Esophagus squamous epithelium (tissue), 5 donors: ENCODE results near the gene CTSS. TPM values are rescaled to one million over a fixed set of nuclear protein-coding genes. Genes with fewer than 3 reads are reported as not detected.
"Not testable (repeated sequence)": the region's sequence is repeated elsewhere in the genome, so short reads cannot be mapped to it uniquely, and the experiment has no call there.

ENCODE experiments used
- DNase-seq: peaks from one replicate; lab custom pipeline; 2025; lab: John Stamatoyannopoulos, UW
- H3K27ac ChIP-seq, 4 donors: fragments of 200-600 bp; sonication (generic); one replicate each; pipeline ENCODE4 v1.5.1; 2016 to 2019; ENCODE audit warnings: mild to moderate bottlenecking in 1 of 4
- H3K27me3 ChIP-seq, 4 donors: fragments of 200-600 bp; sonication (generic); 1 replicate in 3 of 4; 2 replicates in 1 of 4; pipeline versions ENCODE4 v1.5.1 to v1.6.0; 2017 to 2021; ENCODE audit warnings: antibody characterized with exemption in 1 of 4
- H3K36me3 ChIP-seq, 3 donors: fragments of 200-600 bp; sonication (generic); one replicate each; pipeline ENCODE4 v1.5.1; 2016 to 2019
- H3K4me1 ChIP-seq, 3 donors: fragments of 200-600 bp; sonication (generic); one replicate each; pipeline ENCODE4 v1.5.1; 2017 to 2019
- H3K4me3 ChIP-seq, 4 donors: fragments of 200-600 bp; sonication (generic); 1 replicate in 3 of 4; 2 replicates in 1 of 4; pipeline ENCODE4 v1.5.1; 2016 to 2019; ENCODE audit warnings: mild to moderate bottlenecking in 2 of 4, moderate library complexity in 1 of 4
- H3K9me3 ChIP-seq, 3 donors: fragments of 200-600 bp; sonication (generic); one replicate each; pipeline ENCODE4 v1.5.1; 2016 to 2019
- POLR2A ChIP-seq, 4 donors: fragments of 450-650 bp; IDR thresholded peaks; one replicate each; pipeline ENCODE4 v1.6.1; 2017; ENCODE audit warnings: antibody characterized with exemption in 4 of 4, mild to moderate bottlenecking in 4 of 4, moderate library complexity in 3 of 4
- WGBS, 2 donors: methylation state at CpG; one replicate each; pipeline ENCODE4 v1.1.5; 2018; 5-methylcytosine and 5-hydroxymethylcytosine counted together
- intact Hi-C: fragments of 100-400 bp; cut with DNase I; formaldehyde crosslinking; loops from one replicate; pipeline ENCODE4 v1.15.0; 2022
- total RNA-seq, 4 donors: library from RNA; depleted of rRNA; stranded (reverse); fragments of >200 nt; gene quantifications; one replicate each; pipeline ENCODE4 v1.1.0, GENCODE V29; 2016
- TF ChIP-seq, protein P1 (sequence below), 6 experiments: fragments of 450-650 bp in 4 of 6; fragments of 200-600 bp in 2 of 6; sonication (generic) in 2 of 6; IDR thresholded peaks; one replicate each; pipeline ENCODE4 v1.5.1; 2016 to 2019; ENCODE audit warnings: antibody characterized with exemption in 6 of 6, mild to moderate bottlenecking in 4 of 6, moderate library complexity in 4 of 6
- donor health status: DM: yes; HTN: yes; CAD: no.

The CTSS gene
- total RNA-seq, 4 donors from 2014 or later: 19.7 to 82.4 (median 48.0) TPM

DNA sequence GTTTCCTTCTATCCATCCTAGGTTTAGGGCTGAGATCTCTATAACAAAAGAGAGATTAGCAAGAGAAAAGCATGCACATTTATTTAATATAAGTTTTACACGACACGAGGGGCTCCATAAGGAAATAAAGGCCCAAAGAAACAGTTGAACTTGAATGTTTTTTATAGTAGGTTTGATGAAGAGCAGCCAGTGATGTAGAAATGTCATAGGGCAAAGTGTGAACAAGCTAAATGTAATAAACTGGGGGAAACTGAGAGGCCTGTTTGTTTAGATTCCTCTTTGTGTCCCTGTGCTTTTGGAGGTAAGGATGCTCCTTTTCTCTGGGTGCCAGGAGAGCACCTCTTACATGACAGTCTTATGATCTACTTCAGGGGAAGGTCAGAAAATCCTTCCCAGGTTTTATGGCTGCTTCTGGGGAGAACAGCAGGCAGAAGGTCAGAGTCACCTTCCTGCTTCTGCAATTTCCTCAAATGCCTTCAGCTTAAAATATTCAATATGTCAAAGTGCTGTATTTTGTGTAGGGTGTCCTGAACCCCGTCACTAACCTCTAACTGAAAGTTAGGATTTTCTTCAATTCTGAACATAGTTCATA, 35.4 kb downstream of the CTSS start:
- Histone ChIP-seq H3K36me3 (peaks cover 0 to 7% (median 0%) of the 10 kb centered on the region in 3 donors), H3K27ac (no peak overlapping the region), H3K4me1 (no peaks in the 10 kb centered on the region), H3K27me3 (no peaks in the 10 kb centered on the region), H3K4me3 (no peak overlapping the region), H3K9me3 (no peaks in the 10 kb centered on the region)
- intact Hi-C loops: no loop called here
- WGBS, 2 donors: 63 to 69% methylated on average over 3 of the region's 3 CpGs
- no peak for DNase-seq
- no peak for TF ChIP-seq POLR2A (IDR thresholded peaks at IDR 0.05)
- TF ChIP-seq, protein P1, sequence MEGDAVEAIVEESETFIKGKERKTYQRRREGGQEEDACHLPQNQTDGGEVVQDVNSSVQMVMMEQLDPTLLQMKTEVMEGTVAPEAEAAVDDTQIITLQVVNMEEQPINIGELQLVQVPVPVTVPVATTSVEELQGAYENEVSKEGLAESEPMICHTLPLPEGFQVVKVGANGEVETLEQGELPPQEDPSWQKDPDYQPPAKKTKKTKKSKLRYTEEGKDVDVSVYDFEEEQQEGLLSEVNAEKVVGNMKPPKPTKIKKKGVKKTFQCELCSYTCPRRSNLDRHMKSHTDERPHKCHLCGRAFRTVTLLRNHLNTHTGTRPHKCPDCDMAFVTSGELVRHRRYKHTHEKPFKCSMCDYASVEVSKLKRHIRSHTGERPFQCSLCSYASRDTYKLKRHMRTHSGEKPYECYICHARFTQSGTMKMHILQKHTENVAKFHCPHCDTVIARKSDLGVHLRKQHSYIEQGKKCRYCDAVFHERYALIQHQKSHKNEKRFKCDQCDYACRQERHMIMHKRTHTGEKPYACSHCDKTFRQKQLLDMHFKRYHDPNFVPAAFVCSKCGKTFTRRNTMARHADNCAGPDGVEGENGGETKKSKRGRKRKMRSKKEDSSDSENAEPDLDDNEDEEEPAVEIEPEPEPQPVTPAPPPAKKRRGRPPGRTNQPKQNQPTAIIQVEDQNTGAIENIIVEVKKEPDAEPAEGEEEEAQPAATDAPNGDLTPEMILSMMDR (IDR thresholded peaks at IDR 0.05): no peak

DNA sequence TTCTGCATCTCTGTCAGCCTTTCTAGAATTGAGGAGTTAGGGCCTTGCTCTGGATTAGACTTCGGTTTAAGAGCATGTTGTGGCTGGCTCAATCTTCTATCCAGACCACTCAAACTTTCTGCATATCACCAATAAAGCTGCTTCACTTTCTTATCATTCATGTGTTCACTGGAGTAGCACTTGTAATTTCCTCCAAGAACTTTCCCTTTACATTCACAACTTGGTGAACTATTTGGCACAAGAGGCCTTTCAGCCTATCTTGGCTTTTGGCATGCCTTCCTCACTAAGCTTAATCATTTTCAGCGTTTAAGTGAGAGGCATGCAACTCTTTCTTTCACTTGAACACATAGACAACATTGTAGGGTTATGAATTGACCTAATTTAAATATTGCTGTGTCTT, 41.2 kb downstream of the CTSS start:
- no peaks in the 10 kb centered on the region for H3K4me1 ChIP-seq
- intact Hi-C loops: no loop called here
- 62 to 67% methylated on average over 2 of the region's 2 CpGs for WGBS, 2 donors

DNA sequence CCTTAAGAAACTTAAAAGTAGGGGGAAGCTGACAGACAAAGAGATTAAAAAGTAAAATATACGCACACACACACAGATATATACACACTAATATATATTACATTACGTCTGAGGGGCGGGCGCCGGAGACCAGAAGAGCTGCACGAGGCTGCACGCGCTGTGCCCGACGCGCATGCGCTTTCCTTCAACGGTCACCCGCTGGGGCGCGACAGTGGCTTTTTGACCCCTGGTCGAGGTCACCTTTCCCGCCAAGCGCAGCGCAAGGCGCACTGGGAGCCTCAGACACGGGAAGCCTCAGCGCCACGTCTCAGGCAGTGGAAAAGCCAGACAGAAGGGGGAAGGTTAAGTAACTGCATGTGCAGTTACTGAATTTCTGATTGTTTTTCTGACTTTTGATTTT, 44.9 kb downstream of the CTSS start, which contains the start of gene HORMAD1:
TSS of gene HORMAD1 (minus strand) at position 193 of the 400 bp plus-strand sequence. CDS start 1,390 bp downstream, outside the sequence.
- intact Hi-C loops: no loop called here
- H3K27ac ChIP-seq: no peak within 1 kb of the TSS
- no peaks in the 10 kb centered on the region for H3K9me3 ChIP-seq
- no peaks in the 10 kb centered on the region for H3K27me3 ChIP-seq
- TF ChIP-seq, protein P1 (IDR thresholded peaks at IDR 0.05): no peak
- no peak for TF ChIP-seq POLR2A (IDR thresholded peaks at IDR 0.05)
- H3K36me3 ChIP-seq: no peaks in the 10 kb centered on the region
- no peak for DNase-seq
- WGBS, 2 donors: 94 to 97% methylated on average over 21 of the region's 24 CpGs
- no peak within 1 kb of the TSS for H3K4me3 ChIP-seq
- H3K4me1 ChIP-seq: no peaks in the 10 kb centered on the region

More for the DNA sequence above, 41.2 kb downstream of the CTSS start:
- Histone ChIP-seq H3K9me3 (no peaks in the 10 kb centered on the region), H3K36me3 (no peaks in the 10 kb centered on the region), H3K27me3 (no peaks in the 10 kb centered on the region), H3K4me3 (no peak overlapping the region), H3K27ac (no peak overlapping the region)
- TF ChIP-seq POLR2A (IDR thresholded peaks at IDR 0.05): no peak
- TF ChIP-seq, protein P1 (IDR thresholded peaks at IDR 0.05): no peak
- no peak for DNase-seq

DNA sequence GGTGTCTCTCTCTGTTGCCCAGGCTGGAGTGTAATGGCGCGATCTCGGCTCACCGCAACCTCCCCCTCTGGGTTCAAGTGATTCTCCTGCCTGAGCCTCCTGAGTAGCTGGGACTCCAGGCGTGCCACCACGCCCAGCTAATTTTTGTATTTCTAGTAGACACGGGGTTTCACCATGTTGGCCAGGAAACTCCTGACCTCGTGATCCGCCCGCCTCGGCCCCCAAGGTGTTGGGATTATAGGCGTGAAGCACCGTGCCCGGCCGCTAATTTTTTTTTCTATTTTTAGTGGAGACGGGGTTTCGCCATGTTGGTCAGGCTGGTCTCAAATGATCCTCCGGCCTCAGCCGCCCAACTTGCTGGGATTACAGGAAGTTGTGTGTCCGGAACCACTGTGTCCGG, 45.5 kb downstream of the CTSS start:
- Histone ChIP-seq H3K9me3 (no peaks in the 10 kb centered on the region), H3K27ac (no peak overlapping the region), H3K4me3 (no peak overlapping the region), H3K4me1 (no peaks in the 10 kb centered on the region), H3K36me3 (no peaks in the 10 kb centered on the region), H3K27me3 (no peaks in the 10 kb centered on the region)
- no peak for DNase-seq
- WGBS, 2 donors: 91% methylated on average over 17 to 21 of the region's 21 CpGs
- intact Hi-C loops: no loop called here
- TF ChIP-seq, protein P1 (IDR thresholded peaks at IDR 0.05): no peak
- no peak for TF ChIP-seq POLR2A (IDR thresholded peaks at IDR 0.05)

DNA sequence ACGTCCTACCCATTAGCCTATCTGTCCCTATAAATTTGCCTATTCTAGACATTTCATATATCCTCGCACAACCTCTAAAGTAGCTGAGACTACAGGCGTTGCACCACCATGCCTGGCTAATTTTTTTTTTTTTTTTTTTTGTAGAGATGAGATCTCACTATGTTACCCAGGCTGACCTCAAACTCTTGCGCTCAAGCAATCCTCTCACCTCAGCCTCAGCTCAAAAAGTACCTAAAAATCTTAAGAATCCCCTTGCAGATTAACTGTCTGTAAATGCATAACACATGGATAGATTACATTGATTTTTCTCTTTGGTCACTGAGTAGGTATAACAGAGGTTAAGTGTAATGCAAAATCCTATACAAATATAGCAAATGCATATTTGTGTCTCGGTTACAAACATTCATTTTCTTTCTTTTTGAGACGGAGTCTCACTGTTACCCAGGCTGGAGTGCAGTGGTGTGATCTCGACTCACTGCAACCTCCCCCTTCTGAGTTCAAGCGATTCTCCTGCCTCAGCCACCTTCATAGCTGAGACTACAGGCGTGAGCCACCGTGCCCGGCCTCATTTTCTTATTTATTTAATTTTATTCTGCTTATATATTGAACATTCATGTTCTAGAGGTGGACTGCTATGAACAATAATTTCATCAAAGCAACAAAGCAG, 47.2 kb downstream of the CTSS start:
- TF ChIP-seq, protein P1 (IDR thresholded peaks at IDR 0.05): no peak
- TF ChIP-seq POLR2A (IDR thresholded peaks at IDR 0.05): no peak
- Histone ChIP-seq H3K4me1 (no peaks in the 10 kb centered on the region), H3K27ac (no peak overlapping the region), H3K36me3 (no peaks in the 10 kb centered on the region), H3K9me3 (no peaks in the 10 kb centered on the region), H3K4me3 (no peak overlapping the region), H3K27me3 (no peaks in the 10 kb centered on the region)
- WGBS, 2 donors: 81 to 84% methylated on average over 11 of the region's 11 CpGs
- no peak for DNase-seq
- intact Hi-C loops: no loop called here

DNA sequence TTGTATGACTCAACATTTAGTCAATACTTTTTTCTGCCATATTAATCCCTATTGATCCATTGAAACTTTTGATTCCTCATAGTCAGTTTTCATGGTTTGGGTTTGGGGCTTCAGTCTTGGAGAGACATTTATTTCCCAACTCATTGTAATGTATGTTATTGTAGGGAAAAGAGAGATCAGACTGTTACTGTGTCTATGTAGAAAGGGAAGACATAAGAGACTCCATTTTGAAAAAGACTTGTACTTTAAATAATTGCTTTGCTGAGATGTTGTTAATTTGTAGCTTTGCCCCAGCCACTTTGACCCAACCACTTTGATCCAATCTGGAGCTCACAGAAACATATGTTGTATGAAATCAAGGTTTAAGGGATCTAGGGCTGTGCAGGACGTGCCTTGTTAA, 56.5 kb downstream of the CTSS start:
- WGBS, 2 donors: 60 to 71% methylated on average over 1 of the region's 1 CpG
- H3K9me3 ChIP-seq, DNase-seq, H3K4me1 ChIP-seq, H3K36me3 ChIP-seq, H3K27ac ChIP-seq, H3K27me3 ChIP-seq, intact Hi-C loops, H3K4me3 ChIP-seq: not testable (repeated sequence)
